GM12872 (cell line): Measurements from ENCODE around the gene RBM19.

Experiments used
- CTCF ChIP-seq: IDR thresholded peaks from 3 replicates; pipeline ENCODE4 v1.5.1; 2011; ENCODE audit warnings: low read depth, mild to moderate bottlenecking, low read length, moderate library complexity; ENCODE audit not compliant: insufficient read depth

RBM19 gene

GRCh38 chr12:113938471-113938870, 27.7 kb downstream of the RBM19 start:
- TF ChIP-seq CTCF = no peak

- no peak for TF ChIP-seq CTCF
Measured at GRCh38 chr12:113936460-113936859, 29.7 kb downstream of the RBM19 start.

GRCh38 chr12:113935459-113935858, 30.7 kb downstream of the RBM19 start:
- no peak for TF ChIP-seq CTCF

- no peak for TF ChIP-seq CTCF
Measured at GRCh38 chr12:113934946-113935345, 31.2 kb downstream of the RBM19 start.

- TF ChIP-seq CTCF = no peak
Measured at GRCh38 chr12:113934060-113934814, 31.9 kb downstream of the RBM19 start.

- TF ChIP-seq CTCF = no peak
Measured at GRCh38 chr12:113933201-113933786, 32.8 kb downstream of the RBM19 start.

- TF ChIP-seq CTCF = no peak
Measured at GRCh38 chr12:113932381-113933196, 33.5 kb downstream of the RBM19 start.
